Astrocyte of the cerebellum (primary cell): ENCODE results near the gene TP53TG5.
A peak's percentile ranks its signal among the peaks of the same experiment; 100 is the strongest.

Experiments
- DNase-seq: peaks from one replicate; pipeline ENCODE4 v3.0.0-alpha.2; 2011; ENCODE audit warnings: low read depth
- H3K4me3 ChIP-seq: 2 replicates; pipeline ENCODE4 v1.5.1; 2011; ENCODE audit warnings: mild to moderate bottlenecking, low read depth, low read length, moderate library complexity
- in situ Hi-C: cut with HindIII; loops from 2 replicates; pipeline ENCODE4 v1.10.0; 2017; ENCODE audit warnings: low sequenced_read_pairs
- TF ChIP-seq, protein P1 (sequence below): IDR thresholded peaks from 2 replicates; pipeline ENCODE4 v1.5.1; 2012; ENCODE audit warnings: low read length, low read depth, moderate library complexity, mild to moderate bottlenecking; ENCODE audit errors: missing control alignments

Gene TP53TG5

DNA sequence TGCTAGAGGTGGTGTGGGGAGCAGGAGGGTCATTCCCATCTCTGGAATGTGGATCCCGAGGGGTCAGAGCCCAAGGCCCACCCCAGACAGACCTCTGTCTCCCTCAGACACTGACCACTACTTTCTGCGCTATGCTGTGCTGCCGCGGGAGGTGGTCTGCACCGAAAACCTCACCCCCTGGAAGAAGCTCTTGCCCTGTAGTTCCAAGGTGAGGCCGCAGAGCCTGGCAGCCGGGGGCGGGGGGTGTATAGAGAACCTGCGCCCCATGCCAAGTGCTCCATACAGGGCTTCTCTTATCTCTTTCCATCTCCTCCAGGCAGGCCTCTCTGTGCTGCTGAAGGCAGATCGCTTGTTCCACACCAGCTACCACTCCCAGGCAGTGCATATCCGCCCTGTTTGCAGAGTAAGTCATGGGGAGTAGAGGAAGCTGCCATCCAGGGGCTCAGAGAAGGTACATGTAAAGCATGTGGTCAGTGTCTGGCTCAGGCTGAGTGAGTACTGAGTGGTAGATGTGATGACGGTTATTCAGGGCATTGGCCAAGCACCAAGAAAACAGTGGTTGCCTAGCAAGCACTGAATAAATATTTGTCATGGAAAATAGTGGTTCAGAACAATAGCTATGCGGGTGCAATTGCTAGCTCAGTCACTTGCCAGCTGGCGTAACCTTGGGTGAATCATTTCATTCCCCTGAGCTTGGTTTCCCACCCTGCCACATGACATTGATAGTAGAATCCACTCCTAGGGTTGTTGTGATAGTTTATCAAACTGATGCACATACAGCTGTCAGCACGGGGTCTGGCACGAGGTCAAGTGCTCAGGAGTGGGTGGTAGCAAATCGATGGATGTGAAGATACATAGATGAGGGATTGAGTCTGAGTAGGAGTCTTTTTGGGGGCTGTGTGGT lies 41.3 kb upstream of the TP53TG5 start:
- TF ChIP-seq, protein P1, sequence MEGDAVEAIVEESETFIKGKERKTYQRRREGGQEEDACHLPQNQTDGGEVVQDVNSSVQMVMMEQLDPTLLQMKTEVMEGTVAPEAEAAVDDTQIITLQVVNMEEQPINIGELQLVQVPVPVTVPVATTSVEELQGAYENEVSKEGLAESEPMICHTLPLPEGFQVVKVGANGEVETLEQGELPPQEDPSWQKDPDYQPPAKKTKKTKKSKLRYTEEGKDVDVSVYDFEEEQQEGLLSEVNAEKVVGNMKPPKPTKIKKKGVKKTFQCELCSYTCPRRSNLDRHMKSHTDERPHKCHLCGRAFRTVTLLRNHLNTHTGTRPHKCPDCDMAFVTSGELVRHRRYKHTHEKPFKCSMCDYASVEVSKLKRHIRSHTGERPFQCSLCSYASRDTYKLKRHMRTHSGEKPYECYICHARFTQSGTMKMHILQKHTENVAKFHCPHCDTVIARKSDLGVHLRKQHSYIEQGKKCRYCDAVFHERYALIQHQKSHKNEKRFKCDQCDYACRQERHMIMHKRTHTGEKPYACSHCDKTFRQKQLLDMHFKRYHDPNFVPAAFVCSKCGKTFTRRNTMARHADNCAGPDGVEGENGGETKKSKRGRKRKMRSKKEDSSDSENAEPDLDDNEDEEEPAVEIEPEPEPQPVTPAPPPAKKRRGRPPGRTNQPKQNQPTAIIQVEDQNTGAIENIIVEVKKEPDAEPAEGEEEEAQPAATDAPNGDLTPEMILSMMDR: no peak
- DNase-seq: peak; percentile 99
- no peak overlapping the region for H3K4me3 ChIP-seq
- in situ Hi-C loops: no loop called here

DNA sequence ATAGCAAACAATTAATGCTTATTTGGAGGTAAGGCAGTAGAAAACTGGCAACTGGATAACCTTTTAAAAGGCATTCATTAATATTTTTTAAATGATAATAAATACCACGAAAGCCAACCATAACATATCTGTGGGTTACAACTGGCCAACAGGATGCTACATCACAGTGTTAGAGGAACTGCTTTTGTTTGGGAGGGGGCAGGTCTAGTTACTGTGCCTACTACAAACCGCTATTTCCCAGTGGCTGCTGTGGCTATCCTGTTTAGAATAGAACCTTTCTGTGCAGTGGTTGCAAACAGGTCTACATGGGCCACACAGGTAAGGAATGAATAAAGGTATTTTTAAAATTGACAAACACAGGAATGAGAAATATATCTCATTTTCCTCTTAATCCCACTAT lies 38.8 kb upstream of the TP53TG5 start:
- in situ Hi-C loops: no loop called here
- H3K4me3 ChIP-seq: peak overlapping the region; percentile 86
- TF ChIP-seq, protein P1: no peak
- no peak for DNase-seq

DNA sequence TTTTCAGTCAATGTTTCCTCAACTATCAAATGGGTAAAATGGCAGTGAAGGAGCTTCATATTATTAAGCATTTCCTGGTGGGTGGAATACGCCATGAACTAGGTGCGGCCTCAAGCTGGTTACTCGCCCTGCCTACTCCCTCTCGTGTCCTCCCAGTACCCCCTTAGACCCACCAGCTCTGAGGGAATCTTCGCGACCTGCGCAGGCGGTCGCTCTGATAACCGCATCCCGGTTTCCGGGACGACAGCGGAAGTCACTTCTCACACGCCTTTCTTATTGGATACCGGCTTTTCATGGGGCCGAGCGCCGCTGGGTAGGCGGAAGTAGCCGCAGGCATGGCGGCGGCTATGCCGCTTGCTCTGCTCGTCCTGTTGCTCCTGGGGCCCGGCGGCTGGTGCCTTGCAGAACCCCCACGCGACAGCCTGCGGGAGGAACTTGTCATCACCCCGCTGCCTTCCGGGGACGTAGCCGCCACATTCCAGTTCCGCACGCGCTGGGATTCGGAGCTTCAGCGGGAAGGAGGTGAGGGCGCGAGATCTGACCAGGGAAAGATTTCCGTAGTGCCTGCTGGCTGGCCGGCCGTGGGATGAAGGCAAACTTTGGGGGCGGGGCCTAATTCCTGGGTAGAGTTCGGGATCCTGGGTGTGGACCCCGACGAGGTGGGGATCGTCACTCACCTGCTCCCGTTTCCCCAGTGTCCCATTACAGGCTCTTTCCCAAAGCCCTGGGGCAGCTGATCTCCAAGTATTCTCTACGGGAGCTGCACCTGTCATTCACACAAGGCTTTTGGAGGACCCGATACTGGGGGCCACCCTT lies 37.9 kb upstream of the TP53TG5 start, which contains the start of gene PIGT:
Gene PIGT, plus strand, starts transcription at position 320 of the 816 bp plus-strand sequence. Its CDS starts 16 bp downstream, at position 336.
- TF ChIP-seq, protein P1: no peak
- in situ Hi-C loops: no loop called here
- DNase-seq: peak; percentile 29
- H3K4me3 ChIP-seq: peak within 1 kb of the TSS; percentile 86

DNA sequence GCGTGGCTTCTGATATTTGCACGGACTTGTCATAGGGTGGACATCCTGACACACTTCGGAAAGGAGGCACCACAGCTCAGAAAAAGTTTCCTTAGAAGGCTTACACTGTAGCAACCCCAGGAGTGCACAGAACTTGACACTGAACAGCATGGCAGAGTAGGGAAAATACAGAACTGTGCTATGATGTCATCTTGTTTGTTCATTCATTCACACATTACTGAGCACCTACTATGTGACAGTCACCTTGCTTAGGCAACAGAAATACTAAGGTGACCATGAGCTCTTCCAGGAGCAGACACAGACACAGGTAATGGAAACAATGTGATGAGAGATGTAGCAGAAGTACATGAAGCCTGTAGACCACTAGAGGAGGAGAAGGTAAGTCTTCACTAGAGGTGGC lies 35.4 kb upstream of the TP53TG5 start:
- in situ Hi-C loops: no loop called here
- DNase-seq: no peak

DNA sequence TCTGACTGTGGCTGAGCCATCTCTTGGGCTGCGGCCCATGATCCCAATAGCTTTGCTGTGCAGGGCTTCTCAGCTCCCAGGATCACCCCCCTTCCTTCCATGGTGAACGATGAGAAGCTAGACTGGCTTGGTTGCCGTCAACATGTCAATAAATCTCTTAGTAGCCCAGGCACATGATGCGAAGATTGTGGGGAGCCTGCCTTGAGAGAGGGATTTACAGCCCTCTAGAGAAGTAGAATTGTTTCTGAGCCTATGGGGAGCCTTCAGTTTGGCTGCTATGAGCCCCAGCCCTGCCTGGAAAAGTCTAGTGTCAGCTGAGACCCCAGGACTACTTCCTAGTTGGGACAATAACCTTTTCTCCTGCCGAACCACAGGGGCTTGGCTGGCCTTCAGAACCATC lies 34.5 kb upstream of the TP53TG5 start:
- TF ChIP-seq, protein P1: no peak
- DNase-seq: no peak
- in situ Hi-C loops: no loop called here
- H3K4me3 ChIP-seq: no peak overlapping the region

More for the DNA sequence above, 35.4 kb upstream of the TP53TG5 start:
- TF ChIP-seq, protein P1: no peak
- no peak overlapping the region for H3K4me3 ChIP-seq

DNA sequence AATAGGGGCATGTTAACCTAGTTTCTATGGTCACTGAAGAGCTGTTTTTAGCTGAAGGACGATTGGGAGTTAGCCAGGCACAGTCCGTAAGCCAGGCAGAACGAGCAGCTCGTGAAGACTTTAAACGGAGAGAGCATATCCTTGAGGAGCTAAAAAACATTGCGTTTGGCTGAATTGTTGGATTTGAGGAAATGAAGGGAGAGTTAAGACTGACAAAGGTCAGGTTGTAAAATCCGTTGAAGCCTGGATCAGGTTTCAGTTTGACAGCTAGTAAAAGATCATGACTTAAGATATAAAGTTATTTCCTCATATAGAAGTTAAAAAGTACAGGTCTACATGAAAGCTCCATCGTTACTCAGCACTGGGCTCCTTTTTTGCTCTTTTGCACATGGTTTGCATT lies 32.8 kb upstream of the TP53TG5 start:
- DNase-seq: no peak
- in situ Hi-C loops: no loop called here
- H3K4me3 ChIP-seq: no peak overlapping the region
- TF ChIP-seq, protein P1: no peak
